Memory B cell (primary cell): Measurements from ENCODE around the gene LTF.

Experiments used
- ATAC-seq: fragments of 150-1000 bp; cut with Tn5 transposase; 2 replicates; pipeline ENCODE4 v1.10.0; 2021; ENCODE audit warnings: low read depth, mild to moderate bottlenecking, moderate library complexity
- DNase-seq, 2 donors: peaks; one replicate each; pipeline ENCODE4 v3.0.0; 2022; ENCODE audit warnings: low spot score in 2 of 2
- H3K27ac Mint-ChIP-seq: one replicate; pipeline ENCODE4 v1.8.0; 2022; ENCODE audit warnings: mild to moderate bottlenecking, moderate library complexity, mixed read lengths
- H3K27me3 Mint-ChIP-seq: one replicate; pipeline ENCODE4 v1.8.0; 2022; ENCODE audit warnings: mixed read lengths
- H3K36me3 Mint-ChIP-seq: one replicate; pipeline ENCODE4 v1.8.0; 2022; ENCODE audit warnings: mild to moderate bottlenecking, mixed read lengths
- H3K4me1 Mint-ChIP-seq: one replicate; pipeline ENCODE4 v1.8.0; 2022; ENCODE audit warnings: mixed read lengths
- H3K4me3 Mint-ChIP-seq: one replicate; pipeline ENCODE4 v1.8.0; 2022; ENCODE audit warnings: mild to moderate bottlenecking, moderate library complexity, mixed read lengths
- H3K9me3 Mint-ChIP-seq: one replicate; pipeline ENCODE4 v1.8.0; 2022; ENCODE audit warnings: mixed read lengths

Gene LTF

DNA sequence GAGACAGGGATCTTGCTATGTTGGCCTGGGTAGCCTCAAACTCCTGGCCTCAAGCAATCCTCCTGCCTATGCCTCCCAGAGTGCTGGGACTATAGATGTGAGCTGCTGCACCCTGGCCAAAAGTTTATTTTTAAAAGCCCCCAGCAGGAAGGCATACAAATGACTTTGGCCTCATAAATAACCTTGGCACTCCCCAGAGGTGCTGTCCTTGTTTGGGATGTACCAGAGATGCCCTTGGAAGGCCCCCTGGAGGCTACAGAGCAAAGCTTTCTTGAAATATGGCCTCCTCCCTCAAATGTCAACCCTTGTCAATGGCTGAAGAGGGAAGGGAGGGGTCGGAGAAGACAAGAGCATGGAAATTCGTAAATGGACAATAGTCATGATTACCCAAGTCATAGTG is 19.1 kb upstream of the LTF start:
- Mint-ChIP-seq H3K4me3 (no peak overlapping the region), H3K27me3 (peaks cover 14% of the 10 kb centered on the region), H3K27ac (no peak overlapping the region), H3K4me1 (peaks cover 4% of the 10 kb centered on the region), H3K36me3 (no peaks in the 10 kb centered on the region), H3K9me3 (no peaks in the 10 kb centered on the region)
- ATAC-seq, result no peak
- no peak for DNase-seq

- no peak overlapping the region for H3K4me3 Mint-ChIP-seq
- ATAC-seq (no peak), DNase-seq (no peak)
- H3K9me3 Mint-ChIP-seq, result no peaks in the 10 kb centered on the region
- no peaks in the 10 kb centered on the region for H3K4me1 Mint-ChIP-seq
- H3K27ac Mint-ChIP-seq, result no peak overlapping the region
- no peaks in the 10 kb centered on the region for H3K36me3 Mint-ChIP-seq
- H3K27me3 Mint-ChIP-seq, result peaks cover 21% of the 10 kb centered on the region
Observed at GRCh38 chr3:46482632-46483350, 18.1 kb upstream of the LTF start.

DNA sequence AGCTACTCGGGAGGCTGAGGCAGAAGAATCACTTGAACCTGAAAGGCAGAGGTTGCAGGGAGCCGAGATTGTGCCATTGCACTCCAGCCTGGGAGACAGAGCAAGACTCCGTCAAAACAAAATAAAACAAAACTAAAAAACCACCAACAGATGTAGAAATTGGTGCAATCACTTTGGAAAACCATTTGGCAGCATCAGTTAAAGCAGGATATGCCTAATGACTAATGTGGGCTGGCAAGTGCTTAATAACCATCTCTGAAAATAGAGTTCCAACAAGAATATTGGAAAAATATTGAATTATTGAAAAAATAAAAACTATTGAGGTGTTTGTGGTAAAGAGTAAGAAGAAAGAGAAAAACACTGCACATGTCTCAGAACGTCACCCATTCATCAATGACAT is 16.9 kb upstream of the LTF start:
- ATAC-seq (no peak), DNase-seq (no peak)
- Mint-ChIP-seq H3K36me3 (no peaks in the 10 kb centered on the region), H3K4me1 (no peaks in the 10 kb centered on the region), H3K4me3 (no peak overlapping the region), H3K9me3 (no peaks in the 10 kb centered on the region), H3K27me3 (peaks cover 21% of the 10 kb centered on the region), H3K27ac (no peak overlapping the region)

DNA sequence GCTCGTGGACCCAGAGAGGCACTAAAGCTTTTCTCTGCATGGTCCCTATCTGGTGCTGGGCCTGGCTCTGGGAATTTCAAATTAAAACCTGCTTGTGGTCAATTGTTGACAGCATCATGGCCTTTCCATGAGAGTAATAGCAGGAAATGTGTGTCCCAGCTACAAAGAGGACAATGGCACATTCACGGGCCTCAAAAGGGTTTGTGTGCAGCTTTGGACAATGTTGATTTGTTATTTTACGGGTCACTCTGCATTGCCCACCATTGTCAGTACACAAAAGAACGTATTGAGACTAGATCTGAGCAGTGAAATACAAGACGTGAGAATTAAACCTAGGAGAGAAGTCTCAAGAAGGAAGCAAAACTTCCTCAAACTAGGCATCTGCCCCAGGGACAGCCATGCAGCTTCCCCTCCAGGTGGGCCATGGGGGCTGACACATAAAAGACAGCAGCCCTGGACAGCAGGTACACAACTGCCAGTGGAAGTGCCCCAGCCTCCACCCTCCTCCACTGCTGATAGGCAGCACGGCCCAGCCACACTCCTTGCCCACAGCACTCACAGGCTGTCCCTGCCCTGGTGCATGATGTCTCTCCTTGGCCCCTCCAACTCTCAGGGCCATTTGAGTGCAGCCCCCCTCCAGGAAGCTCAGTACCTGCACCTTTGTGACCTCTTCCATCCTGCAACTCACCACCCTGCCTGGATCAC is 15.9 kb upstream of the LTF start:
- Mint-ChIP-seq H3K36me3 (no peaks in the 10 kb centered on the region), H3K9me3 (no peaks in the 10 kb centered on the region), H3K4me1 (no peaks in the 10 kb centered on the region), H3K4me3 (no peak overlapping the region), H3K27ac (no peak overlapping the region), H3K27me3 (peaks cover 21% of the 10 kb centered on the region)
- ATAC-seq (no peak), DNase-seq (no peak)

DNA sequence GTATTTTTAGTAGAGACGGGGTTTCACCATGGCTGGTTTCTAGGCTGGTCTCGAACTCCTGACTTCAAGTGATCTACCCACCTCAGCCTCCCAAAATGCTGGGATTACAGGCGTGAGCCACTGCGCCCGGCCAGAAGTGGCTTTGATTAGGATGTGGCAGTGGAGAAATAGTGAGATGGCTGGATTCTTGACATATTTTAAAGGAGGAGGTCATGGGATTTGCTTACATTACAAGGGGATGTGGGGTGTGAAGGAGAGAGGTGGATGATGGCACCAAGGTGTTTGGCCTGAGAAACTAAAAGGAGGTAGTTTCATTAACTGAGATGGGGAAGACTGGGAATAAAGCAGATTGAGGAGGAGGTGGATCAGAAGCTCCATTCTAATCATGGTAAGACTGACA is 15.0 kb upstream of the LTF start:
- H3K27ac Mint-ChIP-seq, result no peak overlapping the region
- H3K27me3 Mint-ChIP-seq, result peaks cover 23% of the 10 kb centered on the region
- H3K36me3 Mint-ChIP-seq, result peaks cover 2% of the 10 kb centered on the region
- H3K9me3 Mint-ChIP-seq, result peaks cover 5% of the 10 kb centered on the region
- no peak overlapping the region for H3K4me3 Mint-ChIP-seq
- no peaks in the 10 kb centered on the region for H3K4me1 Mint-ChIP-seq
- no peak for ATAC-seq
- DNase-seq, result no peak

GRCh38 chr3:46479021-46479420 is 14.3 kb upstream of the LTF start:
- no peak for DNase-seq
- H3K9me3 Mint-ChIP-seq, result peaks cover 9% of the 10 kb centered on the region
- H3K27me3 Mint-ChIP-seq, result peaks cover 24% of the 10 kb centered on the region
- H3K27ac Mint-ChIP-seq, result no peak overlapping the region
- ATAC-seq, result no peak
- no peaks in the 10 kb centered on the region for H3K4me1 Mint-ChIP-seq
- peaks cover 4% of the 10 kb centered on the region for H3K36me3 Mint-ChIP-seq
- H3K4me3 Mint-ChIP-seq, result no peak overlapping the region

GRCh38 chr3:46478341-46478740 is 13.6 kb upstream of the LTF start:
- DNase-seq, result no peak
- peaks cover 27% of the 10 kb centered on the region for H3K27me3 Mint-ChIP-seq
- H3K27ac Mint-ChIP-seq, result no peak overlapping the region
- H3K4me1 Mint-ChIP-seq, result no peaks in the 10 kb centered on the region
- H3K4me3 Mint-ChIP-seq, result no peak overlapping the region
- peaks cover 4% of the 10 kb centered on the region for H3K36me3 Mint-ChIP-seq
- H3K9me3 Mint-ChIP-seq, result peaks cover 9% of the 10 kb centered on the region
- no peak for ATAC-seq

- no peaks in the 10 kb centered on the region for H3K4me1 Mint-ChIP-seq
- H3K27ac Mint-ChIP-seq, result no peak overlapping the region
- H3K4me3 Mint-ChIP-seq, result no peak overlapping the region
- no peak for DNase-seq
- H3K27me3 Mint-ChIP-seq, result peaks cover 32% of the 10 kb centered on the region
- peaks cover 9% of the 10 kb centered on the region for H3K9me3 Mint-ChIP-seq
- ATAC-seq, result no peak
- peaks cover 4% of the 10 kb centered on the region for H3K36me3 Mint-ChIP-seq
Observed at GRCh38 chr3:46477756-46478155, 13.1 kb upstream of the LTF start.

- peaks cover 4% of the 10 kb centered on the region for H3K36me3 Mint-ChIP-seq
- H3K27me3 Mint-ChIP-seq, result peaks cover 30% of the 10 kb centered on the region
- H3K9me3 Mint-ChIP-seq, result peaks cover 9% of the 10 kb centered on the region
- H3K4me3 Mint-ChIP-seq, result no peak overlapping the region
- ATAC-seq (no peak), DNase-seq (no peak)
- no peak overlapping the region for H3K27ac Mint-ChIP-seq
- no peaks in the 10 kb centered on the region for H3K4me1 Mint-ChIP-seq
Observed at GRCh38 chr3:46477145-46477544, 12.4 kb upstream of the LTF start.

- Mint-ChIP-seq H3K9me3 (peaks cover 9% of the 10 kb centered on the region), H3K4me1 (no peaks in the 10 kb centered on the region), H3K36me3 (peaks cover 4% of the 10 kb centered on the region), H3K4me3 (no peak overlapping the region), H3K27ac (no peak overlapping the region), H3K27me3 (peaks cover 14% of the 10 kb centered on the region)
- ATAC-seq, result no peak
- no peak for DNase-seq
Observed at GRCh38 chr3:46472736-46473135, 8.0 kb upstream of the LTF start.

DNA sequence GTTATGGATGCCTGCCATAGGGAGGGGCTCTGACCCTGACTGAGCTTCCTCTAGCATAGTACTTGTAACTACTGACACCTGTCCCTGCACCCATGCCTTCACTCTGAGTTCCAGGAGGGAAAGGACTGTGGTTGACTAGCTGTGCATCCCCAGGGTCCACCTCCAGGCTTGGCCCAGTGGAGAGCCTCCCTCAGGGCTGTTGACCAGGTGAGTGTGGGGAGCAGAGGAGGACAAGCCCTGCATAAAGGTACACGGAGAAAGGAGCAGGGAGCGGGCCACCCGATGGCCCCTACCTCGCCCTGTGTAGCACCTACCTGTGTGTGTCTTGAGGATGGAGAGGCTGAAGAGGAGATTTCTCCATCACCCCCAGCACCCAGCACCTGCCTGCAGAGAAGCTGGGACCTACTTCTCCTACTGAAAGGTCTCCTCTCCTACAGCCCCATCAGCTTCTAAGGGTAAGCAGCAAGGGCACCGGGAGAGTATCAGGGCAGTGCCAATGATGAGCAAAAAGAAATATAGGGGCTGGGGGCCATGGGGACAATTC is 6.7 kb upstream of the LTF start:
- no peak overlapping the region for H3K4me3 Mint-ChIP-seq
- peaks cover 4% of the 10 kb centered on the region for H3K36me3 Mint-ChIP-seq
- H3K9me3 Mint-ChIP-seq, result peaks cover 9% of the 10 kb centered on the region
- DNase-seq (no peak), ATAC-seq (no peak)
- H3K4me1 Mint-ChIP-seq, result no peaks in the 10 kb centered on the region
- no peak overlapping the region for H3K27ac Mint-ChIP-seq
- H3K27me3 Mint-ChIP-seq, result peaks cover 14% of the 10 kb centered on the region

DNA sequence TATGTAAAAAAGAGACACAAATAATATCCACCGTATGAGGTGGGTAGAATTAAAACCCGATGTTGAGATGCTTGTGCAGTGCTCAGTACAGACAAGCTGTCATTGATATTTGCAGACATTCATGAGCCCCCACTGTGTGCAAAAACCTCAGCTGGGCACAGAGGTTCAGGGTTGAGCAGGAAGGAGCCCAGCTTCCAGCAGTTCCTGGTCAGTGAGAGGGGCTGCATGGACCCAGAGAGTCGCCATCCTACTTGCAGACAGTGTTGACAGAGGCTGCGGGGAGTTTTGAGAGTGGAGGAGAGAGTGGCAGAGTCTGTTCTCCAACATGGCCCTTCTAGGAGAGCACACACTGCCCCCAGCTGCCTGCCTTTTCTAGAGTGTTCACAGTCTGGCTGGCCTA is 6.1 kb upstream of the LTF start:
- Mint-ChIP-seq H3K9me3 (peaks cover 9% of the 10 kb centered on the region), H3K4me1 (no peaks in the 10 kb centered on the region), H3K4me3 (no peak overlapping the region), H3K27me3 (peaks cover 17% of the 10 kb centered on the region), H3K27ac (no peak overlapping the region), H3K36me3 (peaks cover 4% of the 10 kb centered on the region)
- ATAC-seq (no peak), DNase-seq (no peak)

DNA sequence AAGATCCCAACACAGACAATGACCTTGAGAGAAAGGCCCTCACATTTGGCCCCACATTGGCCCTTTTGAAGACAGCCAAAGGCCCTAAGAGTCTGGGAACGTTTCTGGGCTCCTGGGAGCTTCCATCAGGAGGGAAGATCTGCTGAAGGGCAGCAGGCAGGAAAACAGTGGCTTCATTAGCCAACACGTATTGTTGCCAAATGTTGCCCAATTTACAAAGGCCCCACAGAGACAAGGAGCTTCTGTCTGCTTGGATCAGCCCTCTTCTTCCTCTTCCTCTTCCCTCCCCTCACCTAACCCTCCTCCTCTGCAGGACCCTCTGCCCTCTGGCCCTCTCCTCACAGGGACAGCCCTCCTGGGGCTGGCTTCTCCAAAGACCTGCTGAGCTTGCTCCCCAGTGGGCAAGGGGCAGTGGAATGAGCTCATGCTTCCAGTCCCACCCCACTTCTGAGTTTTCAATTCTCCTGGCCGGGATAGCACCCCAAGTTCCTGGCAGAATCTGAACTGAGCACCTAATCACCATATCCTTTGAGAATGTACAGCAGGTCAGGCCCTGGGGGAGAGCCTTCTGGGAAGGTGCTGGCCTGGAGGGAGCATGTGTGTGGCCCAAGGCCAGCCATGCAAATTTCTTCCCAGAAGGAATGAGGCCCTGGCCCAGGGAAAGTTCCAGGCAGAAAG is 5.1 kb upstream of the LTF start:
- DNase-seq (no peak), ATAC-seq (no peak)
- H3K36me3 Mint-ChIP-seq, result peaks cover 2% of the 10 kb centered on the region
- H3K27ac Mint-ChIP-seq, result no peak overlapping the region
- no peak overlapping the region for H3K4me3 Mint-ChIP-seq
- H3K9me3 Mint-ChIP-seq, result peaks cover 5% of the 10 kb centered on the region
- H3K27me3 Mint-ChIP-seq, result peaks cover 24% of the 10 kb centered on the region
- no peaks in the 10 kb centered on the region for H3K4me1 Mint-ChIP-seq
